ENCODE results near the gene PHF13. TPM values are rescaled to one million over a fixed set of nuclear protein-coding genes. Genes with fewer than 3 reads are reported as not detected.

PHF13 gene
- polyA plus RNA-seq (2012; ENCODE audit: insufficient read depth, insufficient read length, low read depth): 5.9 TPM

- H3K4me1 ChIP-seq: no peaks in the 10 kb centered on the region
- TF ChIP-seq CTCF (IDR thresholded peaks at IDR 0.05; ENCODE audit: low read depth, low read length): no peak
- no peaks in the 10 kb centered on the region for H3K9me3 ChIP-seq
- no peaks in the 10 kb centered on the region for H3K36me3 ChIP-seq
- peak; percentile 96 for DNase-seq
- peak within 1 kb of the TSS; percentile 66 for H3K4me3 ChIP-seq (ENCODE audit: low read depth, low read length)
- H3K27me3 ChIP-seq: no peaks in the 10 kb centered on the region
Measured at GRCh38 chr1:6613361-6614018, at the start of gene PHF13. TSS of gene PHF13 (plus strand) at chr1:6613731. CDS start at chr1:6614067, 336 bp downstream.

- Histone ChIP-seq H3K9me3 (no peaks in the 10 kb centered on the region), H3K27me3 (peaks cover 5% of the 10 kb centered on the region), H3K4me3 (ENCODE audit: low read depth, low read length) (no peak overlapping the region), H3K4me1 (no peaks in the 10 kb centered on the region), H3K36me3 (no peaks in the 10 kb centered on the region)
- no peak for DNase-seq
- TF ChIP-seq CTCF (IDR thresholded peaks at IDR 0.05; ENCODE audit: low read depth, low read length): no peak
Measured at GRCh38 chr1:6569033-6569432, 44.5 kb upstream of the PHF13 start.

GRCh38 chr1:6570100-6570499, 43.4 kb upstream of the PHF13 start:
- Histone ChIP-seq H3K4me1 (no peaks in the 10 kb centered on the region), H3K36me3 (no peaks in the 10 kb centered on the region), H3K4me3 (ENCODE audit: low read depth, low read length) (no peak overlapping the region), H3K27me3 (peaks cover under 1% of the 10 kb centered on the region), H3K9me3 (no peaks in the 10 kb centered on the region)
- no peak for TF ChIP-seq CTCF (IDR thresholded peaks at IDR 0.05; ENCODE audit: low read depth, low read length)
- no peak for DNase-seq

GRCh38 chr1:6570987-6571386, 42.5 kb upstream of the PHF13 start:
- Histone ChIP-seq H3K27me3 (no peaks in the 10 kb centered on the region; the same call in 1 of the 2 replicates), H3K4me1 (no peaks in the 10 kb centered on the region), H3K4me3 (ENCODE audit: low read depth, low read length) (no peak overlapping the region), H3K9me3 (no peaks in the 10 kb centered on the region), H3K36me3 (no peaks in the 10 kb centered on the region)
- TF ChIP-seq CTCF (IDR thresholded peaks at IDR 0.05; ENCODE audit: low read depth, low read length): no peak
- DNase-seq: no peak

- H3K4me1 ChIP-seq: no peaks in the 10 kb centered on the region
- H3K4me3 ChIP-seq (ENCODE audit: low read depth, low read length): no peak overlapping the region
- H3K27me3 ChIP-seq: no peaks in the 10 kb centered on the region
- H3K36me3 ChIP-seq: no peaks in the 10 kb centered on the region
- no peaks in the 10 kb centered on the region for H3K9me3 ChIP-seq
- DNase-seq: no peak
- no peak for TF ChIP-seq CTCF (IDR thresholded peaks at IDR 0.05; ENCODE audit: low read depth, low read length)
Measured at GRCh38 chr1:6572653-6573383, 40.7 kb upstream of the PHF13 start.
